ENCODE results near the gene CDC42BPB. TPM values are rescaled to one million over a fixed set of nuclear protein-coding genes. Genes with fewer than 3 reads are reported as not detected.

CDC42BPB gene
- polyA plus RNA-seq, 1 donor (not counting 4 experiments of a cell fraction or from before 2014, with no cell fraction given): 41.3 TPM

DNA sequence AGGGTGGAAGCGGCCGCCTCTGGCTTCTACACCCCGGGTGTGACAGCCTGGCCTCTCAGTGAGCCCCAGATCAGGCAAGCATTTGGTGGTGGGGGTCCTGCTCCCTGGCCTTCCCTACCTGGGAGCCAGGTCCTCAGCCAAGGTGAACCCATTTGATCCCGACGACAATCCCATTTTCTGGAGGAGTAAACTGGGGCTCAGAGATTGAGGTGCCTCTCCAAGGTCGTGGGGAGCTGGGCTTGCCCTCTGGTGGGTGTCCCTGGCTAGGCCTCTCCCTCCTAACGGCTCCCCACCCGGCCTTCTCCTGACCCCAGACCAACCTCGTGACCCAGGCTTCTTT, 34.5 kb upstream of the CDC42BPB start:
- no peak overlapping the region for H3K9ac ChIP-seq (ENCODE audit: control insufficient read depth, extremely low read depth, insufficient read depth, low read length)

DNA sequence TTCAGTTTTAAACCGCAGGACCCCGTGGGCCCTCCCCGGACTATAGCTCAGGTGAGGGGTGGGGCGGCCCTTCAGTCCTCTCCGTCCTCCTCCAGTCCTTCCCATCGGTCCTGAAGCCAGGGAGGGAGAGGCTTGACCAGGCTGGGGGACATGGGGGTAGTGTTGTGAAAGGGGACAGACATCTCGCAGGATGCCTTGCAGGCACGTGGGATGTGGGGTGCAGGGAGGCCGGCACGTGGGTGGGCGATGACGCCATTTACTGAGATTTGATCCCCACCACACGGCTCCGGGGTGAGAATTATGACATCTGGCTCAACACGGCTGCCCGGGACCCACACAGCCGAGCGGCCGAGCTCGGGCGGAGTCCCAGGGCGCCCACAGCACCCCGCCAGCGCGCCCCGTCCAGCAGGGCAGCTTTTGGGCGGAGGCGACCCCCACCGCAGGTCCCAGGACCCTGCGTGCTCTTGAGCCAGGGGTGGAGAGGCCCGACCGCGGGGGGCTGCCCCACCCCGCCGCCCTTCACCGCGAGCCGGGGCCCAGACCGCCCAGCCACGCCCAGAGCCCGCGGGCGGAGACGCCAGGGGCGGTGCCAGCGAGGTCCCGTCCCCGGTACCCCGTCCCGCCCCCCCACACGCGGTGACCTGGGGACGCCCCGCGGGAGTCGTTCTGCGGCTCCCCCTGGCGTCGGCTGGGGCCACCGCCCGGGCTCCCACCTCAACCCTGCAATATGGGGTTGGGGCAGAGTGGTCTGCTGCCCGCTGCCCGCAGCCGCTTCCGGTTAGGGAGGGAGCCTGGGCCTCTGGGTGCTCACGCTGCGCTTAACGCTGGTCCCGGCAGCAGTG, 33.9 kb upstream of the CDC42BPB start:
- H3K4me3 ChIP-seq (ENCODE audit: control insufficient read depth in 2 of 3, extremely low read depth in 1 of 3, insufficient read depth in 2 of 3, low read depth in 1 of 3, low read length in 3 of 3): peak overlapping the region in 2 of 3 experiments; percentile 18 to 20
- no peaks in the 10 kb centered on the region for H3K36me3 ChIP-seq (ENCODE audit: control insufficient read depth in 2 of 2, extremely low read depth in 1 of 2, insufficient read depth in 2 of 2, low read length in 2 of 2)
- H3K4me1 ChIP-seq (ENCODE audit: control insufficient read depth, extremely low read depth, insufficient read depth, low read length): no peaks in the 10 kb centered on the region
- peak overlapping the region; percentile 44 for H2AFZ ChIP-seq (ENCODE audit: control insufficient read depth, low read length)
- H3K79me2 ChIP-seq (ENCODE audit: control insufficient read depth, insufficient read depth, low read length): no peaks in the 10 kb centered on the region
- no peak overlapping the region for H3K9ac ChIP-seq (ENCODE audit: control insufficient read depth, extremely low read depth, insufficient read depth, low read length)
- H4K20me1 ChIP-seq (ENCODE audit: control insufficient read depth, extremely low read depth, insufficient read depth, low read length): no peaks in the 10 kb centered on the region
- no peak overlapping the region for H3K27ac ChIP-seq (ENCODE audit: control insufficient read depth, insufficient read depth, low read length)
- no peaks in the 10 kb centered on the region for H3K9me3 ChIP-seq (ENCODE audit: control insufficient read depth, low read depth, low read length)
- dilution Hi-C loops (cut with MboI; ENCODE audit: extremely low pct_ligation_motif_present, low sequenced_read_pairs): no loop called here
- H3K27me3 ChIP-seq (ENCODE audit: control insufficient read depth, extremely low read depth, insufficient read depth, low read length): peaks cover 15% of the 10 kb centered on the region
- no peaks in the 10 kb centered on the region for H3K9me1 ChIP-seq (ENCODE audit: control insufficient read depth, extremely low read depth, insufficient read depth, low read length)
- DNase-seq (ENCODE audit: low read depth, low spot score) (no peak), FAIRE-seq (no peak)
- no peak for TF ChIP-seq EZH2 (IDR thresholded peaks at IDR 0.05; ENCODE audit: low read length)
- TF ChIP-seq, protein P1, sequence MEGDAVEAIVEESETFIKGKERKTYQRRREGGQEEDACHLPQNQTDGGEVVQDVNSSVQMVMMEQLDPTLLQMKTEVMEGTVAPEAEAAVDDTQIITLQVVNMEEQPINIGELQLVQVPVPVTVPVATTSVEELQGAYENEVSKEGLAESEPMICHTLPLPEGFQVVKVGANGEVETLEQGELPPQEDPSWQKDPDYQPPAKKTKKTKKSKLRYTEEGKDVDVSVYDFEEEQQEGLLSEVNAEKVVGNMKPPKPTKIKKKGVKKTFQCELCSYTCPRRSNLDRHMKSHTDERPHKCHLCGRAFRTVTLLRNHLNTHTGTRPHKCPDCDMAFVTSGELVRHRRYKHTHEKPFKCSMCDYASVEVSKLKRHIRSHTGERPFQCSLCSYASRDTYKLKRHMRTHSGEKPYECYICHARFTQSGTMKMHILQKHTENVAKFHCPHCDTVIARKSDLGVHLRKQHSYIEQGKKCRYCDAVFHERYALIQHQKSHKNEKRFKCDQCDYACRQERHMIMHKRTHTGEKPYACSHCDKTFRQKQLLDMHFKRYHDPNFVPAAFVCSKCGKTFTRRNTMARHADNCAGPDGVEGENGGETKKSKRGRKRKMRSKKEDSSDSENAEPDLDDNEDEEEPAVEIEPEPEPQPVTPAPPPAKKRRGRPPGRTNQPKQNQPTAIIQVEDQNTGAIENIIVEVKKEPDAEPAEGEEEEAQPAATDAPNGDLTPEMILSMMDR (optimal IDR thresholded peaks at IDR 0.05 in 1 of 3, IDR thresholded peaks at IDR 0.05 in 1 of 3, conservative IDR thresholded peaks at IDR 0.05 in 1 of 3; ENCODE audit: extremely low read depth in 1 of 3, insufficient read depth in 2 of 3, low read length in 3 of 3): peak in 2 of 3 experiments; percentile 16 to 30
- H3K4me2 ChIP-seq (ENCODE audit: control insufficient read depth, extremely low read depth, insufficient read depth, low read depth, low read length): peak overlapping the region; percentile 73

More for the DNA sequence above, 34.5 kb upstream of the CDC42BPB start:
- Histone ChIP-seq H3K9me1 (ENCODE audit: control insufficient read depth, extremely low read depth, insufficient read depth, low read length) (no peaks in the 10 kb centered on the region), H3K36me3 (ENCODE audit: control insufficient read depth in 2 of 2, extremely low read depth in 1 of 2, insufficient read depth in 2 of 2, low read length in 2 of 2) (no peaks in the 10 kb centered on the region), H4K20me1 (ENCODE audit: control insufficient read depth, extremely low read depth, insufficient read depth, low read length) (no peaks in the 10 kb centered on the region), H3K27ac (ENCODE audit: control insufficient read depth, insufficient read depth, low read length) (no peak overlapping the region), H3K4me1 (ENCODE audit: control insufficient read depth, extremely low read depth, insufficient read depth, low read length) (no peaks in the 10 kb centered on the region), H3K4me3 (ENCODE audit: control insufficient read depth in 2 of 3, extremely low read depth in 1 of 3, insufficient read depth in 2 of 3, low read depth in 1 of 3, low read length in 3 of 3) (no peak overlapping the region), H3K4me2 (ENCODE audit: control insufficient read depth, extremely low read depth, insufficient read depth, low read depth, low read length) (peak overlapping the region; percentile 73), H3K79me2 (ENCODE audit: control insufficient read depth, insufficient read depth, low read length) (no peaks in the 10 kb centered on the region), H3K9me3 (ENCODE audit: control insufficient read depth, low read depth, low read length) (no peaks in the 10 kb centered on the region), H3K27me3 (ENCODE audit: control insufficient read depth, extremely low read depth, insufficient read depth, low read length) (peaks cover 18% of the 10 kb centered on the region), H2AFZ (ENCODE audit: control insufficient read depth, low read length) (peak overlapping the region; percentile 44)
- TF ChIP-seq, protein P1 (optimal IDR thresholded peaks at IDR 0.05 in 1 of 3, IDR thresholded peaks at IDR 0.05 in 1 of 3, conservative IDR thresholded peaks at IDR 0.05 in 1 of 3; ENCODE audit: extremely low read depth in 1 of 3, insufficient read depth in 2 of 3, low read length in 3 of 3): no peak
- dilution Hi-C loops (cut with MboI; ENCODE audit: extremely low pct_ligation_motif_present, low sequenced_read_pairs): no loop called here
- DNase-seq (ENCODE audit: low read depth, low spot score) (no peak), FAIRE-seq (no peak)
